Stimulated activated CD4-positive, alpha-beta T cell treated with anti-CD3 and anti-CD28 coated beads, Interleukin-12 subunit alpha, Interleukin-12 subunit beta, amount 100 ng/mL, for 48 hours (primary cell): ENCODE measurements around the gene MRPS10.
"Not testable (repeated sequence)": the region's sequence is repeated elsewhere in the genome, so short reads cannot be mapped to it uniquely, and the experiment has no call there.

Source experiments
- DNase-seq, 3 donors: peaks; one replicate each; pipeline ENCODE4 v3.0.0-alpha.2; 2020; ENCODE audit warnings: low read depth in 2 of 3, low spot score in 1 of 3

Gene MRPS10

DNA sequence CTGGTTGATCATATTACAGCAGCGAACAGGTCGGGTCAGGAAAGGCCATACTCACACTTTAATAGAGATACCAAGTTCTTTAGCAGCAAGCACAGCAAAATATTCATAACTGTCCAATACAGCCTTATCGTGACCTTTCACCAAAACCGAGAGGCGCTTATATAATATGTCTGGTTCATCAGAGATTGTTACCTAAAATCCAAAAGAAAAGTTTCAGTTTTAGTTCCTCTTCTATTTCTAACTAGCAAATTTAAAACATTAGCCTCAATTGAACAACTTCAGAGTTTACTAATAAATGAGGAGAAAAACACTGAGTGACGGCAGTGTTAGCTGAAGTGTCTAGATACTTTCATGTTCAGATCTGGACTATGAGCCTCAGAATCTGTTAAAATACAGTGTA is 5.9 kb downstream of the MRPS10 start:
- no peak for DNase-seq

GRCh38 chr6:42210551-42210950 is 7.1 kb downstream of the MRPS10 start:
- DNase-seq: no peak

DNA sequence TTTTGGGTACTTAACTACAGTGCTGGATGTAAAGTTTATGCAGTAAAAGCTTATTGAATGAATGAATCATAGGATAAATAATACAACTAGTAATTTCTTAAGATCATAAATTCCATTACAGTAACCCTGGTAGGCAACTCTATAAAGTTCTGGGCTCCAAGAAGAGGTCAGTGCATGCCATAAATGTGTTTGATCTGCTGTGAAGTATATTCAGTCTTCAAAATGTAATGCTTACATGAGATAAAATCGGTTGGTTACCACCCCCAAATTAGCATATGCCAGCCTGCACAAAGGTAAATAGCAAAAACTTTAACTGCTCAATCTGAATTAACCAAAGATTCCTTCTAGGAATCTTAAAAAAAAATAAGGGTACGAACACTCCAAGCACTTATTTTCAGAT is 10.1 kb downstream of the MRPS10 start:
- DNase-seq: not testable (repeated sequence)

DNA sequence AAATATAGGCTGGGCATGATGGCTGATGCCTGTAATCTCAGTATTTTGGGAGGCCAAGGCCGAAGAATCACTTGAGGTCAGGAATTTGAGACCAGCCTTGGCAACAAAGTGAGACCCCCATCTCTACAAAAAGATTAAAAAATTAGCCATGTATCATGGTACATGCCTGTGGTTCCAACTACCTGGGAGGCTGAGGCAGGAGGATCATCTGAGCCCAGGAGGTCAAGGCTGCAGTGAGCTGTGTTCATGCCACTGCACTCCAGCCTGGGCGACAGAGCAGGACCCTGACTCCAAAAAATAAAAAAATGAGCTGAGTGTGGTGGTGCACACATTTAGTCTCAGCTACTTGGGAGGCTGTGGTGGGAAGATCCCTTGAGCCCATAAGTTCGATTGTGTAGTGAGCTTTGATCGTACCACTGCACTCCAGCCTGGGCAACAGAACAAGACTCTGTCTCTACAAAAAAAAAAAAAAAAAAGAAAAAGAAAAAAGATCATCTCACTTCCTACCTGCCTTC is 12.8 kb downstream of the MRPS10 start:
- no peak for DNase-seq

DNA sequence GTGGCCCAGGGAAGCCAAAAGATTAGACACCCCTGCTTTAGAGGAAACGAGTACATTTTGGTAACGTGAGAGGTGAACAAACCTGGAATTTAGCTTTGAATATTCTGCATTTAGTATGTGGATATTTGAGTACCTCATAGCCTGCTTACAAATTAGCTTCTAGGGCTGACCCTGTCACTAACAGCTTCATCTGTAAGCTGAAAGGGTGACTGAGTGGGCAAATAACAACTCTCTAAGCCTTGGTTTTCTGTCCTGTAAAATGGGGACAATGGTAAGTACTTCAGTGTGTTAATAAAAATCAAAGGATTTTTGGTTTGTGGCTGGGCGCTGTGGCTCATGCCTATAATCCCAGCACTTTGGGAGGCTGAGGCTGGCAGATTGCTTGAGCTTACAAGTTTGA is 14.5 kb downstream of the MRPS10 start:
- DNase-seq: no peak

DNA sequence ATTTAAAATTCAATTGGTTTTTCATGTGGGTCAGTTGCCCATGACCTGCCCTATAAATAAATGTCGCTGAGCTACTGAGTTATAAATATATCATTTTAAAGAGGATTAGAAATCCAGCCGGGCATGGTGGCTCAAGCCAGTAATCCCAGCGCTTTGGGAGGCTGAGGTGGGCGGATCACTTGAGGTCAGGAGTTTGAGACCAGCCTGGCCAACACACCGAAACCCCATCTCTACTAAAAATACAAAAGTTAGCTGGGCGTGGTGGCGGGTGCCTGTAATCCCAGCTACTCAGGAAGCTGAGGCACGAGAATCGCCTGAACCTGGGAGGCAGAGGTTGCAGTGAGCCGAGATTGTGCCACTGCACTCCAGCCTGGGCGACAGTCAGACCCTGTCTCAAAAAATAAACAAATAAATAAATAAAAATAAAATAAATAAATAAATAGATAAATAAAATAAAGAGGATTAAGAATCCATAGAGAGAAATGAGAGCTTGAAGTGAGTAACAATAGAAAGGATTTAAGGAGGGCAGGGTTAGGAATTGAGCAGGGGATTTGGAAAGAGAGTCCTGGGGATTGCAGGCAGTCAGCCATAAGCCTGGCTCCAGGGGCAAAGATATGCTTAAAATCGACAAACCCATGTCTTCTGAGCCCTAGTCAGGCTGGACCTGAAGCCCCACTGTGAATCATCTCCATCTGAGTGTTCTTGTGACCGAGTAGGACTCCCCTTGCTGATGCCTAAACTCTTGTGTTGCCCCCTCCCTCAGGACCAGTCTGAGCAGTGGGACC is 15.3 kb downstream of the MRPS10 start:
- DNase-seq: not testable (repeated sequence)

GRCh38 chr6:42201382-42201781 is 16.3 kb downstream of the MRPS10 start:
- no peak for DNase-seq

DNA sequence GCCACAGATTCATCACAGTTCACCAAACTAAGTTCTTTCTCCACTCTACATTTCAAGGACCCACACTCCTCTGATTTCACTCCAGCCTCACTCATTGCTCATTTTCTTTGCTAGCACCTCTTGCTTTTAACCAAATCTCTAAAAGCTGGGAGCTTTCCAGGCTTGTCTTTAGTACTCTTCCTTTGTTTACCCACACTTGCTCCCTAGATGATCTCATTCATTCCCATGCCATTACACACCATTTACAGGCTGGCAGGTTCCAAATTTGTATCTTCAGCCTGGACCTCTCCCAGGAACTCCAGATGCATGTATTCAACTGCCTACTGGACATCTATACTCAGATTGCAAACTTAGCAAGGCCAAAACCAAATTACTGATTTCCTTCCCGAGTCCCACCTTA is 17.6 kb downstream of the MRPS10 start:
- DNase-seq: no peak

GRCh38 chr6:42199106-42199981 is 18.3 kb downstream of the MRPS10 start:
- no peak for DNase-seq

- DNase-seq: peak in 1 of 3 donors; percentile 5
Measured at GRCh38 chr6:42197555-42198362, 19.9 kb downstream of the MRPS10 start.

GRCh38 chr6:42195415-42195814 is 22.2 kb downstream of the MRPS10 start:
- no peak for DNase-seq

- no peak for DNase-seq
Measured at GRCh38 chr6:42194056-42194455, 23.6 kb downstream of the MRPS10 start.

GRCh38 chr6:42193491-42193894 is 24.2 kb downstream of the MRPS10 start:
- no peak for DNase-seq

DNA sequence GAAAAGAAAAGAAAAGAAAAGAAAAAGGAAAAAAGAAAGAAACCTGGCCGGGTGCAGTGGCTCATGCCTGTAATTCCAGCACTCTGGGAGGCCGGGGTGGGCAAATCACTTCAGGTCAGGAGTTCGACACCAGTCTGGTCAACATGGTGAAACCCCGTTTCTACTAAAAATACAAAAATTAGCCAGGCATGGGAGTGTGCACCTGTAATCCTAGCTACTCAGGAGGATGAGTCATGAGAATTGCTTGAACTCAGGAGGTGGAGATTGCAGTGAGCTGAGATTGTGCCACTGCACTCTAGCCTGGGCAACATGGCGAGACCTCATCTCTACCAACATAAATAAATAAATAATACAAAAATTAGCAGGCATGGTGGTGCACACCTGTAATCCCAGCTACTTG is 25.3 kb downstream of the MRPS10 start:
- not testable (repeated sequence) for DNase-seq

DNA sequence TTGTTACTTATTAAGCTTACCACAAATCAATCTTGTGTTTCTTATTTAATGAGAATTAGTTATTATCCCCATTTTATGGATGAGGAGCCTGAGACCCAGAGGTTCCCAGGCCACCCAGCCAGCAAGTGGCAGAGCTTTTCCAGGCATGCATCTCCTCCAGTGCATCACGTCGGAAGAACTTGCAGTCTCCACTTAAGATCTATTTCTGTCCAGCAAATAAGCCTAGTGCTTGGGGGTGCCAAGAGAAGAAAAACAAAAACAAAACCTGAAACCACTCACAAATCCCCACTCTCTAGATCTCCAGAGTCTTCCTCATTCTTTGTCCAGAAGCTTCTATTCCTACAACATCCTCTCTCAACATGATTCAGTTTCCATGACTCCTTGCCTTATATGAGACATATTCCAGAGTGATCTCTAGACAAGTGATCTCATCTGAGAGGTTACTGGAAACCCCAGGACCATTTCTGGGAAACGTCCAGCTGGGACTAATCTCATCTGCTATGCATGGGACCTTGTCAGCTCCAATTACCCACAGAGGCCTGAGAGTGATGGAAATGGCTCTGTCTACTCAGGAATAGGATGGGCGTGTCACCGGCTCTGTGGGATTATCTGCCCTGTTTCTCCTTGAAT is 27.0 kb downstream of the MRPS10 start:
- DNase-seq: no peak

DNA sequence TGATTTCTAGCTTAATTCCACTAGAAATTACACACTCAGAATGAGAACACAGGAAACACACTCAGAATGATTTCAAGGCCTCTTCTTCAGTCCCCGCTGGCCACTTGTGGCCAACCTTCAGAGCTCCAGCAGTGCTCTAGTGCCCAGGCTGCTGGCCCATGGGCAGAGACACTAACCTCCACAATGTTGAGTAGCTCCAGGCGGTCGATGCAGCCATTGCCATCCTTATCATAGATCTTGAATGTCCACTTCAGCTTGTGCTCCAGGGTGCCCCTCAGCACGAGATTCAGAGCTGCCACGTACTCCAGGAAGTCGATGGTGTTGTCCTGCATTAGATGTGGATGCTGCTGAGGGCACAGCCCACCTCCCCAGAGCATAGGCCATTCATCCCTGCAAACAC is 29.3 kb downstream of the MRPS10 start:
- DNase-seq: no peak

- DNase-seq: no peak
Measured at GRCh38 chr6:42185597-42185996, 32.1 kb downstream of the MRPS10 start.

GRCh38 chr6:42184475-42184874 is 33.2 kb downstream of the MRPS10 start:
- no peak for DNase-seq

GRCh38 chr6:42182101-42182500 is 35.6 kb downstream of the MRPS10 start:
- DNase-seq: no peak

DNA sequence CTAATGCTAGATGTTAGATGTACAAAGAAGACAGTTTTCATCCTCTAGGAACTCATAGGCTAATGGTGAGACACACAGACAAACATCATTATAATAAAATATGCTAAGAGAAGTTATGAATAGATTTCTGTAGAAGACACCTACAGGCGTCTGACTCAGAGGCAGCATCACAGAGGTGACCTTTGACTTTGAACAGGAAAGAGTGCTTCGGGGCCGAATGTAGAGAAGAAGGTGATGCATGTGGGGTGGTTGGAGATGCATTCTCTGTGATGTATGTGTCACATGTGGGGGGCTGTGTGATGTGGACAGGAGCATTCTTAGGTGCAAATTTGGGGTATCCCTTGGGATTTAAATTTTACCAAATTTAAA is 37.7 kb downstream of the MRPS10 start:
- DNase-seq: peak in 1 of 3 donors; percentile 13
